Pons (tissue), 1 donor: Measurements from ENCODE around the gene TMEM238L.

Experiments used
- DNase-seq: peaks from one replicate; pipeline ENCODE4 v3.0.0-alpha.2; 2016; ENCODE audit warnings: low spot score

The TMEM238L gene

DNA sequence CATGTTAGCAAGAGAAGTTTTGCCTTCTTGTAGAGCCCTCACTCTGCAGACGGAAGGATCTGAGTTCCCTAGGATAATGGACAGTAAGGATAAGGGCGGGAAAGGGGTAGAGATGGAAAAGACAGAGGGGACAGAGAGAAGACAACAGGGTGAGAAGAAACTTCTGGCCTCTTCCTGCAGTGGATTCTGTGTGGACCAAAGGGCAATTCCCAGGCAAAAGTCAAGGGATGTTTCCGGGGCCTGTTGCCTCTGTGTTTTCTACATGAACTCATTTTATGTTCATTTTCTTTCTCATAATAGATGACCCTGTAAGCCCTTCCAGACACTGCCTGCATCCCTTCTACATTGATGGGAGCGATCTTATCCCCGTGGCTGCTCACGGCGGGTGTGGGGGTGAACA lies 647 bp upstream of the TMEM238L start:
- no peak for DNase-seq

GRCh38 chr17:10803350-10803749 lies 549 bp downstream of the TMEM238L start:
- DNase-seq, result no peak

DNA sequence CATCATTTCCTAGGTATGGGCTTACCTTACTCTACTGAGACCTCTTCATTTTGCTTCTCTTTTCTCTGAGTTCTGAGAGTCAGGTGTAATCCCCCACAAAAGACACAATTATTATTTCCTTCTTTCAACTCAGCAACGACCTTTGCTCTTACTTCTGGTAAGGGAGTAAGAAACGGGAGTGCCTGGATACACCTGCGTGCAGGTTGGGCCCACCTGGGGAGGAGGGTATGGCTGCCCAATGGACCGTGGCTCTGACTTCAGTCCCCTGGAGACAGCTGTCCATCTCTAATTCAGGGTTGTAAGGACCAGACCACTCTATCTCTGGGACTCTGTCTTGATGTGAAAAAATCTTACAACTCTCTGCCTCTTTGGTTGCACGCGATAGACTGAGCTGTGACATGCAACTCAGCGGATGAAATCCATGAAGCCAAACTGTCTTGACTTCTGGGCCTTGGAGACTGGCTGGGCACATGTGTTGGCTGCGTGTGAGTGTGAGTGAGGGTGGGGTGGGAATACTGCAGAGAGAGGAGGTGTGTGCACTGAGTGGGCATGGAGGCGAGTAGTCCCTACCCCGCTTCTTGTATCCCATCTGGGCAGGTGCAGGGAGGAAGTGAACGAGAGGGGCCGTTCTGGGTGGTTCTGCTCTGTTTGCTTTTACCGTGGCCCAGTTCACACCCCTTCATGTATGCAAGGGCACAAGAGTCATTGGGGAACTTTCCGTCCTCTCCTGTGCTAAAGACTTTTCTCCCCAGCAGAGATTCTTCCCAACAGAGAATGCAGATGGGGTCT lies 1.2 kb downstream of the TMEM238L start:
- no peak for DNase-seq

- no peak for DNase-seq
Measured at GRCh38 chr17:10799407-10799806, 4.5 kb downstream of the TMEM238L start.

GRCh38 chr17:10798910-10799309 lies 5.0 kb downstream of the TMEM238L start:
- DNase-seq, result no peak

GRCh38 chr17:10798332-10798749 lies 5.6 kb downstream of the TMEM238L start:
- DNase-seq, result no peak

GRCh38 chr17:10797476-10798328 lies 6.2 kb downstream of the TMEM238L start:
- no peak for DNase-seq

GRCh38 chr17:10793816-10794215 lies 10.1 kb downstream of the TMEM238L start:
- no peak for DNase-seq

- DNase-seq, result no peak
Measured at GRCh38 chr17:10793256-10793655, 10.6 kb downstream of the TMEM238L start.

DNA sequence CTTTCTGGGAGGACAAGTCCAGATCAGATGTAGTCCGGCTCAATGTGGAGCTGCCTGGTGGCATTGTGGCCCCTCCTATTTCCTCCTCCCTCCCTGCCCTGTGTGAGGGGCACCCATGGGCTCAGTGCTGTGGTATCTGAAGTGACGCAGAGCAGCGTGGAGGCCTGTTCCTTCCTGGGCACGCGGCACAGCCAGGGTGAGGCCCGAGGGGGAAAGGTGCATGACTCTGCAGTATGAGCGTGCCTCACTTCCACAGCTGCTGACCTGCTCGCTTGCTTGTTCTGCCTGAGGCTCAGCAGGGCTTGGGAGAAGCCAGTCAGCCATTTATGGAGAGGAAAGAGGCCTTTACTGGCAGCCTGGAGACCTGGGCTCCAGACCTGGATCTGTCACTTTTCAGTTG lies 11.7 kb downstream of the TMEM238L start:
- DNase-seq, result no peak

GRCh38 chr17:10790491-10791401 lies 13.2 kb downstream of the TMEM238L start:
- peak; percentile 28 for DNase-seq

GRCh38 chr17:10789694-10790271 lies 14.1 kb downstream of the TMEM238L start:
- DNase-seq, result no peak

DNA sequence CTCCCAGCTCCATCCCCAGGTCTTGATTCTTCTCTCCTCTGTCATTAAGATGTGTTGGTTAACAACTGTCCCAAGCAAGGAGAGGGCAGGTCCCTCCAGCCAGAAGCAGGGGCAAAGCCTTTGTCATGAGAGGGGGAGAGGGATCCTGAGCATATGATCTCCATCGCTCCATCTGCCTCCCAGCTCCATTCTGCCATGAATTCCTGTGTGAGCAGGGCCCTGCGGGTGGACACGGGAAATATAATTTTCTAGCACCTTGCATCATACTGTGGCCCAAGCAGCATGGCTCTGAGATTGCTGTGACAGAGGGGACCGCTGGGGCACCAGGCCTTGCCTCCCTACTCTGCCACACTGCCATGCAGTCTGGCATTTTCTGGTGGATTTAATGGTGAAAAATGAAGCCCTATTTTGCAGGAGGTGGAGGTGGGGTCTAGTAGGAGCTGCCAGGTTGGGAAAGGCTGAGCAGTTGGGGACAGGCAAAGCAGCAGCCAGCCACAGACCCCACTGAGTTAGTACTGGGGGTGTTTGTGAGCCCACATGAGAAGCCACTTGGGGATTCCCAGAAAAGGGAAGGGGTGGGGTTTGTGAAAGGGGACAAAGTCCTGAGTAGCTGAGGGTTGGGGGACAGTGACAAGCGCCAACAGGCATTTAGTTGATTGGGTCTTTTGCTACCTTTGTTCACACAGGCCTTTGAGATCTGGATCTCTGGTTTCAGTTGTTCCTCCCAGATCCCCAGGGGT lies 16.4 kb downstream of the TMEM238L start:
- DNase-seq, result no peak

- no peak for DNase-seq
Measured at GRCh38 chr17:10785295-10785694, 18.6 kb downstream of the TMEM238L start.

GRCh38 chr17:10779609-10780008 lies 24.3 kb downstream of the TMEM238L start:
- DNase-seq, result no peak

GRCh38 chr17:10777890-10778289 lies 26.0 kb downstream of the TMEM238L start:
- DNase-seq, result no peak

DNA sequence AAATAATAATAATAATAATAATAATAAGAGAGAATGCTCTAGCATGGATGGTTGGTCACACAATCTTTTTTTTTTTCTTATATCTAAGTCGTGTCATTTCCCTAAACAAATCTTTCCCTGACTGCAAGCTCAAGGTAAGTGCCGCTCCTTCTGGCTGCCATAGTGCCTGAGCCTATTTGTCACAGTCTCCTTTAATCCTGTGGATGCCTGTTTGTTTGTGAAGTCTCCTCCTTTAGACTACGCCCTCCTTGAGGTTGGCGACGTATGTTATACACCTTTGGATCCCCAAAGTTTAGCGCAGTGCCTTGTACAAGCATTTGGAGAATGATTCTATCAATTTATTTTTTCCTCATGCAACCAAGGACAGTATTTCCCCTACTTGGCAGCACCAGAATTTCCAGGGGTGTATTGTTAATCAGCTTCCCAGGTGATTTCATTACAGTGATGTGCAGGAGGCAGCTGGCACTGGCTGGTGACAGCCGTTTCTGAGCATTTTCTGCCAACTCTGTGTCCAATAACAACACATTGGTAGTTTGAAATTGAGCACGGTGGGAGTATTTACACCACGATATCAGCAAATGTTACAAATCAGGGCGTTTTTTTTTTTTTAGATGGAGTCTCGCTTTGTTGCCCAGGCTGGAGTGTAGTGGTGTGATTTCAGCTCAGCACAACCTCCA lies 26.6 kb downstream of the TMEM238L start:
- DNase-seq, result no peak

GRCh38 chr17:10776381-10776780 lies 27.5 kb downstream of the TMEM238L start:
- no peak for DNase-seq

DNA sequence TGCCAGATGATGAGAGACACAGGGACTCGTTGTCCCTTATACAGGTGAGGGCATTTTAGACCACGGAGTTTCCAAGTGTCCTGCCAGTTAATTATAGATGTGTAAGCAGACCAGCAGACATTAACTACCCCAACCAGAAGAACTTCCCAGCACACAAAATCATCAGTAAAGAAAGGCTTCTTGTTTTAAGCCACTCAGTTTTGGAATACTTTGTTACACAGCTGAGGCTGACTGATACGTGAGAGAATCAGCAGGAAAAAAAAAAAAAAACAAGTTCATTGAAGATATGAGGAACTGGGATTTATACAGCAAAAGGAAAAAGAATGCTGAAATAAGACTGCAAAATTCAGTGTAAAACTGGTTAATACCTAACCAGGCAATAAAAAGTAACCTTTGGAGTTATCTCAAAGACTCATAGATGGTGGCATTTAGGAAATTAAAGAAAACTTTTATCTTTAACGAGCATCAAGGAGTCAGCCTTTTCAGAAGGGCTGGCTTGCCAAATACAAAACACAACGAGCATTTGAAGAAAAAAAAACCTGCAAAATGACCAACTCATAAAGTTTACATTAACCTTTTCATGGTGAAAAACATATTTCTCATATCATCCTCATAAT lies 28.1 kb downstream of the TMEM238L start:
- no peak for DNase-seq

- DNase-seq, result no peak
Measured at GRCh38 chr17:10775058-10775457, 28.8 kb downstream of the TMEM238L start.
